Measurements from ENCODE around the gene WDR90. TPM values are rescaled to one million over a fixed set of nuclear protein-coding genes. Genes with fewer than 3 reads are reported as not detected.

The WDR90 gene
- total RNA-seq, 1 experiment from 2014 or later = 68.2 TPM

DNA sequence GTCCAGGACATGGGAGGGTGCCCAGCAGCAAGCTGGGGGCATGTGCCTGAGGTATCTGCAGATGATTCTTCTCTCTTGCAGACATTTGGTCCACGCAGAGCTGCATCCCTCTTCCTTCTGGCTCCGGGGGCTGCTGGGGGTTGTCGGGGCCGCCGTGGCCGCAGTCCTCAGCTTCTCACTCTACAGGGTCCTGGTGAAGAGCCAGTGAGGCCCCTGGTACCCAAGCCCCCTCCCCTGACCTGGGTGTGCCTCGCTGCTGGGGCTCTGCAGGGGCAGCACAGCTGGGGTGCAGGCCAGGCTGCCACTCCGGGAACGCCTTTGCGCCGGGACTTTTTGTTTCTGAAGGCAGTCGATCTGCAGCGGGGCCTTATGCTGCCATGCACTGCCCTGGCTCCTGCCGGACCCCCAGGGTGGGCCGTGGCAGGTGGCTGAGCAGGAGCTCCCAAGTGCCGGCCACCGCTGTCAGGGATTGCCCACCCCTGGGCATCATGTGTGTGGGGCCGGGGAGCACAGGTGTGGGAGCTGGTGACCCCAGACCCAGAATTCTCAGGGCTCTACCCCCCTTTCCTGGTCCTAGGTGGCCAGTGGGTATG, 24.3 kb downstream of the WDR90 start:
- no peaks in the 10 kb centered on the region for H4K20me1 ChIP-seq (ENCODE audit: control insufficient read depth, insufficient read depth, insufficient read length)
- H3K4me1 ChIP-seq (ENCODE audit: insufficient read depth, low read length) = no peaks in the 10 kb centered on the region
- DNase-seq = no peak
- no peak overlapping the region for H3K4me3 Mint-ChIP-seq
- H3K27ac Mint-ChIP-seq = no peak overlapping the region
- H2AK5ac ChIP-seq (ENCODE audit: insufficient read length, low read length) = no peak overlapping the region
- H4K5ac ChIP-seq (ENCODE audit: insufficient read length, low read depth, low read length) = no peak overlapping the region
- no peak overlapping the region for H4K91ac ChIP-seq (ENCODE audit: insufficient read length, low read depth, low read length)
- H3K9me3 Mint-ChIP-seq = no peaks in the 10 kb centered on the region
- H2AFZ ChIP-seq (ENCODE audit: low read length) = no peak overlapping the region
- H3K4ac ChIP-seq (ENCODE audit: low read depth, low read length) = no peak overlapping the region
- no peak overlapping the region for H3K14ac ChIP-seq (ENCODE audit: insufficient read depth, low read length)
- peaks cover 6% of the 10 kb centered on the region for H3K23me2 ChIP-seq (ENCODE audit: insufficient read length, low read depth, low read length, poor library complexity, severe bottlenecking)
- H2BK15ac ChIP-seq (ENCODE audit: low read depth, low read length) = no peak overlapping the region
- no peak overlapping the region for H4K8ac ChIP-seq (replicated peaks; ENCODE audit: insufficient read length, low read depth, low read length)
- TF ChIP-seq, protein P1, sequence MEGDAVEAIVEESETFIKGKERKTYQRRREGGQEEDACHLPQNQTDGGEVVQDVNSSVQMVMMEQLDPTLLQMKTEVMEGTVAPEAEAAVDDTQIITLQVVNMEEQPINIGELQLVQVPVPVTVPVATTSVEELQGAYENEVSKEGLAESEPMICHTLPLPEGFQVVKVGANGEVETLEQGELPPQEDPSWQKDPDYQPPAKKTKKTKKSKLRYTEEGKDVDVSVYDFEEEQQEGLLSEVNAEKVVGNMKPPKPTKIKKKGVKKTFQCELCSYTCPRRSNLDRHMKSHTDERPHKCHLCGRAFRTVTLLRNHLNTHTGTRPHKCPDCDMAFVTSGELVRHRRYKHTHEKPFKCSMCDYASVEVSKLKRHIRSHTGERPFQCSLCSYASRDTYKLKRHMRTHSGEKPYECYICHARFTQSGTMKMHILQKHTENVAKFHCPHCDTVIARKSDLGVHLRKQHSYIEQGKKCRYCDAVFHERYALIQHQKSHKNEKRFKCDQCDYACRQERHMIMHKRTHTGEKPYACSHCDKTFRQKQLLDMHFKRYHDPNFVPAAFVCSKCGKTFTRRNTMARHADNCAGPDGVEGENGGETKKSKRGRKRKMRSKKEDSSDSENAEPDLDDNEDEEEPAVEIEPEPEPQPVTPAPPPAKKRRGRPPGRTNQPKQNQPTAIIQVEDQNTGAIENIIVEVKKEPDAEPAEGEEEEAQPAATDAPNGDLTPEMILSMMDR (conservative IDR thresholded peaks at IDR 0.05) = no peak
- H3K36me3 Mint-ChIP-seq (ENCODE audit: insufficient read depth in 1 of 3, low read depth in 3 of 3) = peaks cover 11 to 27% (median 27%) of the 10 kb centered on the region in 3 experiments; a peak in 6 of 7 replicates
- H3K4me1 Mint-ChIP-seq = peaks cover 11 to 15% of the 10 kb centered on the region in 2 experiments
- H3K18ac ChIP-seq (ENCODE audit: insufficient read length, low read depth, low read length) = no peak overlapping the region
- H3K79me2 ChIP-seq (ENCODE audit: insufficient read depth, low read length) = no peaks in the 10 kb centered on the region; the same call in 1 of the 2 replicates
- H2BK5ac ChIP-seq (ENCODE audit: insufficient read length, low read length) = no peak overlapping the region
- peaks cover 3% of the 10 kb centered on the region; the same call in 1 of the 2 replicates for H3K27me3 Mint-ChIP-seq (ENCODE audit: low read depth)
- H2BK12ac ChIP-seq (ENCODE audit: insufficient read length, low read depth, low read length) = no peak overlapping the region
- no peak overlapping the region for H3K27ac ChIP-seq (ENCODE audit: insufficient read length, low read depth, low read length)
- WGBS (ENCODE audit: extremely low coverage, insufficient read length, low lambda C conversion rate) = no CpG with 5 or more reads among the region's 18 CpGs
- H3K56ac ChIP-seq (ENCODE audit: insufficient read length, low read depth, low read length) = no peak overlapping the region
- no peak overlapping the region for H3T11ph ChIP-seq (ENCODE audit: low read length)
- no peak overlapping the region for H2BK120ac ChIP-seq (ENCODE audit: low read depth, low read length, poor library complexity, severe bottlenecking)
- H3K79me1 ChIP-seq (ENCODE audit: insufficient read depth, low read depth, low read length, poor library complexity, severe bottlenecking) = no peaks in the 10 kb centered on the region
- H3K9me3 ChIP-seq (ENCODE audit: control insufficient read depth, low read depth, low read length) = no peaks in the 10 kb centered on the region
- no peak overlapping the region for H3K4me2 ChIP-seq (ENCODE audit: insufficient read depth, insufficient read length, low read length)
- no peak overlapping the region for H2BK20ac ChIP-seq (ENCODE audit: low read depth, low read length, poor library complexity, severe bottlenecking)
- no peak overlapping the region for H3K23ac ChIP-seq (ENCODE audit: insufficient read length, low read depth, low read length)
- H3K27me3 ChIP-seq (ENCODE audit: insufficient read depth, low read length) = no peaks in the 10 kb centered on the region
- H3K9ac ChIP-seq (ENCODE audit: extremely low read depth, insufficient read length, low read length) = no peak overlapping the region
